ENCODE results near the gene SNX30.

Gene SNX30

DNA sequence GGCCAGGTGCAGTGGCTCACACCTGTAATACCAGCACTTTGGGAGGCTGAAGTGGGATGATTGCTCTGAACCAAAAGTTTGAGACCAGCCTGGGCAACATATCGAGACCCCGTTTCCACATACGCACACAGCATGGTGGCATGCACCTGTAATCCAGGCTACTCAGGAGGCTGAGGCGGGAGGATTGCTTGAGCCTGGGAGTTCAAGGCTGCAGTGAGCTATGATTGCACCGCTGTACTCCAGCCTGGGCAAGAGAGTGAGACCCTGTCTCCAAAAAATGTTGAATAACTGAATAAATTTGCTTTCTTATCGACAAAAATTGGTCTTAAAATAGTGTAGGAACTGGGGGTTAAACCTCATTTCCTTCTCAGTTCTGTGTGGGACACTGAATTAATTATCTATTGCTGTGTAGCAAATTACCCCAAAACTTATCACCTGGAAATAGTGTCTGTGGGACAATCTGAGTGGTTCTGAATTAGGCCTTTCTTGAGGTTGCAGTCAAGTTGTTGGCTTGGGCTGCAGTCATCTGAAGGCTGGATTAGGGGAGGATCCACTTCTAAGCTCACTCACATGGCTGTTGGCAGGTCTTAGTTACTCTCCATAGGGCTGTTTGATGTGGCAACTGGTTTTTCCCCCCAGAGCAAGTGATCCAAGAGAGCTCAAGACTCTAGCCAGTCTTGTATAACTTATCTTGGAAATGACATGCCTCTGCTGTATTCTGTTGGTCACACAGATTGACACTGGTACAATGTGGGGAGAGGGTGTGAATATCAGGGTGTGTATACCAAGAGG is 2.0 kb downstream of the SNX30 start:
- DNase-seq: no peak

DNA sequence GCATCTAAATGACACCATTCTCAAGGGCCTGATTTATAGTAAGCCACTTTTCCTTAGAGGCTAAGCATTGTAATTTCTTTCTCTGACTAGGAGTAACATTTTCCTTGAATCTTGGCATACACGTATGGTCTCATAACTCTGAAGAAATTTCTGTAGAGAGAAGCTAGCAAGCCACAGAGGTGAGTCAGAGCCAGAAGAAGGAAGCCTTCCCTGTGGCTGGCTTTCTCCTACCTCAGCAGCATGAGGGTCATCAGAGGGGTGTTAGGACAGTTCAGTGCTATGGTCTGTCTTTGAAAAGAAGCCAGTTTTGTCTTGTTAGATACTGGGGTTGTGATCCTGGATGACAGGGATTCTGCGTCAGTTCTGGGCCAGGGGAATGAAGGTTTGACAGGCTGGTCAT is 3.2 kb downstream of the SNX30 start:
- peak in 1 of 2 donors; percentile 23 for DNase-seq

DNA sequence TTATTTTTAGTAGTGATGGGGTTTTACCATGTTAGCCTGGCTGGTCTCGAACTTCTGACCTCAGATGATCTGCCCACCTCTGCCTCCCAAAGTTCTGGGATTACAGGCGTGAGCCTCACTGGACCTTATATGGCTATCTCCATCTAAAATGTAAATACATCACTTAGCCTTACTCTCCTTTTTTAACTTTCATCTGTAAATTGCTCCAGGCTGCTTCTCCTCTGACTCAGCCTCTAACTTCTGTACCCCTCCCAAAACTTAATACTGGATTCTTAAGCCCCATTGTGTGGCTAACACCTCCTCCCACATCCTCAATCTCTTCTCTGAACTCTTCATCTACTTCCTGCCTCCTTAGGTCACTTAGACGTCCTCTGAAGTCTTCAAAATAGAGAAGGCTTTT is 4.0 kb downstream of the SNX30 start:
- DNase-seq: peak; percentile 14 to 69

DNA sequence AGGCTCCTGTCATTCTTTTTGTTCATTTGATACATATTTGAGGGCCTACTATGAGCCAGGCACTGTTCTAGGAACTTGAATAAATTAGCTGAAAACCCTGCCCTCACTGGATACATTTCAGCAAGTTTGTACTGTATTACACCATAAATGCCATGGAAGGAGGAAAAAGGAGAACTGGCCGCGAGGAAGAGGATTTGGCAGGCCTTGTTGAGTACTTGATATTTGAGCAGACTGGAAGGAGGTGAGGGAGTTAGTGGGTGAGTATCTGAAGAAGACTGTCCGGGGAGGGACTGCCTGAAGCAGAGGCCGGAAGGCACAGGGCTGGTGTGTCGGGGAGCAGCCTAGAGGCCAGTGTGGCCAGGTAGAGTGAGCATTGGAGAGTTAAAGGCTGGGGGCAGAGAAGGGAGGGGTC is 4.5 kb downstream of the SNX30 start:
- DNase-seq: peak in 1 of 2 donors; percentile 20

DNA sequence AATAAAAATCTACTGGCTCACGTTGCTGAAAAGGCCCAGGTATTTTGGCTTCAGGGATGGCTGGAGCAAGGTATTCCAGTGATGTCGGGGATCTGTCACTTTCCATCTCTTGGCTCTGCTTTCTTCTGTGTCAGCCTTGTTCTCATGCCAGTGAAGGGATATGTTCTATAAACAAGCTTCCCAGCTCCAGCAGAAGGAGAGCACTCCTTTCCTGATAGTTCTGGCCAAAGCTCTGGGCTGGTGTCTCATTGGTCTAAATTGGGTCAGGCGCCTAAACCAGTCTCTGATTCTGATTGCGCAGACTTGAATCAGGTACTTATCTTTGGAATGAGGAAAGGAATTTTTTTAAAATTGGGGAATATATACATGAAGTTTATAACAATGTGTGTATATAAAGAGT is 5.1 kb downstream of the SNX30 start:
- no peak for DNase-seq

DNA sequence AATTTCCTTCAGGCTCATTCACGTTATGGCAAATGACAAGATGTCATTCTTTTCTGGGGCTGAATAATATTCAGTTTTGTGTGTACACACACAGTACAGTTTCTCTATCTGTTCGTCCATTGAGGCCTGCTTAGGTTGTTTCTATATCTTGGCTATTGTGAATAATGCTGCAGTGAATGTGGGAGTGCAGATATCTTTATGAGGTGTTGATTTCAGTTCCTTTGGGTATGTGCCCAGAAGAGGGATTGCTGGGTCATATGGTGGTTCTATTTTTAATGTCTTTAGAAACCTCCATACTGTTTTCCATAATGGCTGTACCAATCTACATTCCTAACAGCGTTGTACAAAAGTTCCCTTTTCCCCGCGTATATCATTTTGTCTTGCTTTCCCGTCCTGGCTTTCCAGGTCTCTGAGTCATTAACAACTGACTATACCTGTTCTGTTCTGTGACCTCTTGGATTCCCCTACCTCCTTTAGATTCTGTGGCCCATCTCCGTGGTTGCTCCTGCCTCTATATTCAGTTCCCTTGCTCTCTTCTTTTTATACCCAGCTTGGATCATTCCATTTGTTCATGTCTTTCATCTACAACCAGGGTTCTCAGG is 6.8 kb downstream of the SNX30 start:
- no peak for DNase-seq

DNA sequence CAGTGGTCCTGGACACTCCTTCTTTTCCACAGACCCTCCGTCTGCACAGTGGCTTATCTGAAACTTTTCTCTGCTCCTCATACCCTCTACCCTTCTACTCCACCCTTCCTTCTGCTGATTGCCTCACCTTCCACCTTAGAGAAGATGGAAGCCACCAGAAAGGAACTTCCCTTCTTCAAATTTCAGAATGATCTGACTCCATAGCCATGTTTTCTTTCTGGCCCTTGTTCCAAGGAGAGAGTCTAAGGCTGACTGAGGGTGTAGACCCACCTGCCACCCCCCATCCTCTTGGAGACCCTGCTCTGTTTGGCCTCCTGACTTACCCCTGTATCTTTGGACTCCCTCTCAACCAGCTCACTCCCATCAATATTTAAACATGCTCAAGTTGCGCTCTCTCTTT is 7.4 kb downstream of the SNX30 start:
- no peak for DNase-seq

DNA sequence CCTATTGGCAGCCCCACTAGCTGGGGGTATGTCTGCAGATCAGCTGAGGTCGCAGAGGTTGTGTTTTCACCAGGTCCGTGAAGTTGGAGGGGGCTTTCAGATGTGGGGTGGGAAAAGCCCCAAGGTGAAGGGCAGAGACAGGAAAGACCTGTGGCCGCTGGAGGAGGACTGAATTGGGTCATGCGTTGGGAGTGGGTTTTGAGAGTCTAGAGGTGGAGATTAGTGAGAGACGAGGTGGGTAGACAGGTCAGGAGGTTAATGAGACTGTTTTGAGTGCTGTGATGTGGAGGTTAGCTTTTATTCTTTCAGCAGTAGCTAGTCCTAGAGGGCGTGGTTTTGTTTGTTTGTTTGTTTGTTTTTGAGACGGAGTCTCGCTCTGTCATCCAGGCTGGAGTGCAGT is 10.3 kb downstream of the SNX30 start:
- no peak for DNase-seq

DNA sequence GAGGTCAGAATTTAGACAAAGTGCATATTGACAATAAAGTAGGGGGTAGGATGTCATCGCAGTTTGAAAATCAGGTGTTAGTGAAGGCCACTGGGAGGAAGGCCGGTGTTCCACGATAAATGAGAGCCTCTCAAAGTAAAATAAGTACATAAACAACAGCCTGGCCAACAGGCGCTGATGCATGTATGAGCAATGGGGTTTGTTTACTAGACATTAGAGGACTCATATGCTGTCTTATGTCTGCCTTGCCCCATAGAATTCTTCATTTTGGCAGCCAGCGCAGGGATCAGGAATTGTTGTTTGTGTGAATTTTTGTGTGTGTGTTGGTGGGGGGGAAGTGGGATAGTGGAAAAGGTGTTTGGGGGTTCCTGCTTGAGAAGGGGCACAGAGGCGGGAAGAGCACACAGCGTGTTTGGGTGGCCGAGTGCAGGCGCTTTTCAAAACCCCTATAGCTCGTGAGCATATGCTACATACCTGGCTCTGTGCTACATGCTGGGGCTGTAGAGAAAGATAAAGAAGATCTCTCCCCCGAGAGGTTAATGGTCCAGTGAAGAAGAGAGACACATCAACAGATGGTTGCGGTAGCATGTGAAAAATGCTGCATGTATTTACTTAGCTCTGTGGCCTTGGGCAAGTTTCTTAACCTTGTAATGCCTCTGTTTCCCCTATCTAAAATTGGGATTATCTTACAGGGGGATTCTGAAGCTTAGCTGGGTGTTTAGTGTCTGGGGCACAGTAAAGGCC is 11.5 kb downstream of the SNX30 start:
- DNase-seq: no peak

DNA sequence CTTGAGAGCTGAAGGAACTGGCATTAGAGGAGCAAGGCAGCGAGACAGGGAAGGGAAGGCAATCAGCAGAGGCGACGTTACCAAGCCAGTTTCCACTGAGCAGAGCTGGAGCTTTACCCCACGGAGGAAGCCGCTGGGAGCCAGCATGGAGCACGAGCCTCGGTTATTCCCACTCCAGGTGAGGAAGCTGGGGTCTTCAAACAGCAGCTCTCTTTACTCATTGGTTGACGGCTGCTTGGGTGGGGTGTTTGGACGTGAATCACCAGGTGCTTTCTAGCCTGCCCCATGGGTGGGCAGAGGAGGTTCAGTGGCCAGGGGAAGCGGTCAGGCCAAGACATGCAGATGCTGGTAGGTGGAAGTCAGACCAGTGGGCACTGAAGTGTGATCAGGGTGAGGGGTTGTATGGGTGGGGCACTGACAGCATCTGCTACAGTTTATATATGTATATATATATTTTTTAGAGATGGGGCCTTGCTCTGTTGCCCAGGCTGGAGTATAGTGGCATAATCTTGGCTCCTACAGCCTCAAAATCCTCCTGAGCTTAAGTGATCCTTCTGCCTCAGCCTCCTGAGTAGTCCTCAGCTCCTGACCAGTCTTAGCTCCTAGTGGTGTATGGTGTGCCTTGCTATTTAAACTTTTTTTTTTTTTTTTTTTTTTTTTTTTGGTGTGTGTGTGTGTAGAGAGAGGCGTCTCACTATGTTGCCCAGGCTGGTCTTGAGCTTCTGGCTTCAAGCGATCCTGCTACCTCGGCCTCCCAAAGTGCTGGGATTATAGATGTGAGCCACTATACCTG is 12.4 kb downstream of the SNX30 start:
- no peak for DNase-seq

DNA sequence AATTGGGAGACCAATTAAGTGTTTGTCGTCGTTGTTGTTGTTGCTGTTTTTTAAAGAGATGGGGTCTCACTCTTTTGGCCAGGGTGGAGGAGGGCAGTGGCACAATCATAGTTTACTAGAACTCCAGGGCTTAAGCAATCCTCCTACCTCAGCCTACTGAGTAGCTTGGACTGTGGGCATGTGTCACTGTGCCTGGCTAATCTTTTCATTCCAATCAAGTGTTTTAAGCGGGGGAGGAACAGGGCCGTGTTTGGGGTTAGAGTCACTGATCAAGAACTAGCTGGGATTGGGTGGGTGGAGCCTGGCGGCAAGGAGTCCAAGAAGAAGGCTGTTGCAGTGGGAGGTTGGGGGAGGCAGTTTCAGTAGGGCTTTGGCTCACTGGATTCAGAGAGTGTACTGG is 13.8 kb downstream of the SNX30 start:
- DNase-seq: no peak

DNA sequence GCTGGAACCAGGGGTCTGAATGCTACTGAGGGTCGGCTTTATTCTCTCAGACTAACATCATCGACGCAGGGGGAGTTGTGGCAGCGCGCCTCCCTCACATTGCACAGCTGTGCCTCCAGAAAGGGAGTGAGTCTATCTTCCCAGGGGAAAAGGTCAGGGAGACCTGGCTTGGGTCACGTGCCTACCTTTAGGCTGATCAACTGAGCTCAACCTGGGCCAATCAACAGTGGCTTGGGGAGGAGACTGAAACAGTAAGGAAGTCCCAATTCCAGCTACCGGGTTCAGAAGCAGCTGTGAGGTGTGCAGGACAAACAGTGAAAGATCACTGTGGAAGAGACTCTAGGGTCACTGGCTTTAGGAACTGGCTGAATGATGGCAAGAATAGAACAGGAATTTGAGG is 14.3 kb downstream of the SNX30 start:
- no peak for DNase-seq

DNA sequence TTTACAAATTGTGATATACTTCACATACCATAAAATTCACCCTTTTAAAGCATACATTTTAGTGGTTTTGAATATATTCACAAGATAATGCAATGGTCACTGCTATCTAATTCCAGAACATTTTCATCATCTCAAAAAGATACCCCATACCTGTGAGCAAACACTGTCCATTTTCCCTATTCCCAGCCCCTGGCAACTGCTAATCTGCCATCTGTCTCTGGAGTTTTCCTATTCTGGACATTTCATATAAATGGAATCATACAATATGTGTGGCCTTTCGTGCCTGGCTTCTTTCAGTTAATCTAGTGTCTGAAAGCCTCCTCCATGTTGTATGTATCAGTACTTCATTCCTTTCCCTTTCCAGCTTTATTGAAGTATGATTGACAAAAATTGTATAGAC is 14.7 kb downstream of the SNX30 start:
- no peak for DNase-seq

DNA sequence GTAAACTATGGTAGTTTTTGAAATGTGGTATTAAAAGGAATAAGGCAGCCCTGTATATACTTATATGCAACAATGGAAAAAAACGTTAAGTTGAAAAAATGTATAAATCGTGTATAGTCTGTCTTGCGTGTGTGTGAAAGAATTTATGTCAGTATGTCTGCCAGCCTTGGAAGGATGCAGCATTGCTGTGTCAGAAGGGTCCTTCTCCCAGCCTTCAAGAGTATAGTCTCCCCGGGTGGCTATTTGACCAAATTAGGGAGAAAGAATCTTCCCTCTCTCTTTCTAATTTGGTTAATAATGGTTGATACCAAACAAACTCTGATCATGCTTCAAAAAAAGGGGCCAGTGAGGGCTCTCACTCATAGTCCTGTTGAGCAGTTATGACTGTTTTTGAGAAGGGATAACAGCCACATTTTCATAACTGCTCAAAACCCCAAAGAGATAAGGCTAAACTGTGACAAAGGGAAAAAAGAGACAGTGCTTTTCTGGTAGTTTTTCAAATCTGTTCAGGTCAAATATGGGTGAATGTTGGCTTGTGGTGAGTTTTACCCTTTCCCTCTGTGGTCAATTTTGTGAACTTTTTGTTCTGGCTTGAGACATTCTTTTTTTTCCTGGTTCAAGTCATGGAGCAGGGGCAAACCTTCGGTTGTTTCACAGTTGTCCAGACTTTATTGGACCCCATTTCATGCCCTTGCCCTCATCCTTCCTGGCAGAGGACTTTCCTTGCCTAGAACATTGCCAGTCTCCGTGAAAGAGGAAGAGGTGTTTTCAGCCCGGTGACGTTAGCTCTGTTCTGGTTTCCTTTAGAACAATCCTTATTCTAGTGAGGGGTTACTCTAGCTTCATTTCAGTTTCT is 21.0 kb downstream of the SNX30 start:
- DNase-seq: no peak

DNA sequence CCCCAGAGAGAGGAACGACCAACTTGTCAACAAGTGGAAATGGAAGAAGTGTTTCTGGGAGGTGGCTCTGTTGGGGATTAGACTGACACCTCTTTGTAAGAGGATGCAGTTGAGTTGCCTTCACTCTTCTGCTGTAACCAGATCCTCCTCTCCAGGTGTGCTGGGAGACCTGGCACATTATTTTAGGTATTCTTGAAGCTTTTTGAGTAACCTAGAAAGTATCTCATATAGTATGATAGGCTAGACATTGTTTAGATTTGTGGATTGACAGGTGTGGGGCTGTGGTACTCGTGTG is 21.6 kb downstream of the SNX30 start:
- no peak for DNase-seq

DNA sequence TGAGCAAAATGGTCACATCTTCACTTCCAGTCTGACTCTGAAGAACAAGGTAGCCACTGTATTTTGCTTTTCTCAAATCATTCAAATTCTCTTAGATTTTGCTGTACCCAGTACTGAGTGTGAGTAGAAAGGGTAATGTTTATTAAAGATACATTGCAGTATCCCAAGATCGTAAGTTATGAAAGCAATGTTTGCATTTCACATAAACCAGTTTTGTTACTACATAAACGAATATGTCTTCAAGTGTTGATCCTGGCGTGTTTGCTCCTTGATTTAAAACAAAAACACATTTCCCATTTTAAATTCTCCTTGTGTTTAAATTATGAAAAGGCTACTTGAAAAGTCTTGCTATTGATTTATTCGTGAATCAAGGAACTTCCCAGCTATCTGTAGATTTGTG is 22.0 kb downstream of the SNX30 start:
- DNase-seq: no peak

DNA sequence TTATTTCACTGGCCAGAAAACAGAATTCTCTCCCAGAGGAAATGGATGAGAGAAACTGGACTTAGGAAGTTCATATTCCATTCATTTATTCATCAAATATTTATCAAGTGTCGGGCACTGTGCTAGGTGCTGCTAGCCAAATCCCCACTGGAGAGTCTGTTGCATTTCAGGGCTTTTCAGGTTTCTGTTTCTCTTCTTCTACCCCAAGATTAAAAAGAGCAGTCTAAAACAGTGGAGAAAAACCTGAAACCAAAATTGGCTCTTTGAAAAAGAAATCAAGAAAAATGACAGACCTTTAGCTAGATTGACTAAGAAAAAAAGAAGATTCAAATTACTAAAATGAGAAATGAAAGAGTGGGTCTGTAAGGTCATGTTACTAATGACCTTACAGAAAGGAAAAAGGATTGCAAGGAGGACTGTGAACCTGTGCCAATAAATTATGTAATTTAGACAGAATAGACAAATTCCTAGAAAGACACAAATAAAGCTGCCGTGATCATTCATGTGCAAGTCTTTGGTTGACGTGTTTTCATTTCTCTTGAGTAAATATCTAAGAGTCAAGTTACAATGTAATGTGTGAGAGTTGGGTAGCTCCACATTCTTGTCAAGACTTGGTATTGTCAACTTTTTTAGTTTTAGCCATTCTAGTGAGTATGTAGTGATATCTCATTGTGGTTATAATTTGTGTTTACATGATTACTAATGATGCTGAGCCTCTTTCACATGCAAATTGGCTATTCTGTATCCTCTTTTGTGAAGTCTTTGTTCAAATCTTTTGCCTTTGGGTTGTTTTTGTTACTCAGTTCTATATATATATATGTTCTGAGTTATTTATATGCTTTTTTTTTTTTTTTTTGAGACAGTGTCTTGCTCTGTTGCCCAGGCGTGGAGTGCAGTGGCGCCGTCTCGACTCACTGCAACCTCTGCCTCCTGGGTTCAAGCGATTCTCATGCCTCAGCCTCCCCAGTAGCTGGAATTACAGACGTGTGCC is 23.7 kb downstream of the SNX30 start:
- no peak for DNase-seq

DNA sequence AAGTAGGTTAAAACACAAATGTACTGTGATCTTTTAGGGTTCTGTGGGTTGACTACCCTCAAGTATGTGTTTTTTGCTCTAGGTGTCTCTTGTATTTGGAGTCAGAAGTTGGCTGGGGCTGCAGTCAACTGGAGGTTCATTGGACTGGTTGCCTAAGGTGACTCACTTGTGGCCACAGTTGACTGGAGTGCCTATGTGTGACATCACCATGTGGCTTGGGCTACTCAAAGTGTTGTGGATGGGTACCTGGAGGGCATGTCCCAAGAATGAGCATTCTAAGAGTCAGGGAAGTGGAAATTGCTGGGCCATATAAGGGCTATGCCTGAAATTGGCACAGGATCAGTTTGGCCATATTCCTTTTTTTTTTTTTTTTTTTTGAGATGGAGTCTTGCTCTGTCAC is 27.4 kb downstream of the SNX30 start:
- DNase-seq: no peak

DNA sequence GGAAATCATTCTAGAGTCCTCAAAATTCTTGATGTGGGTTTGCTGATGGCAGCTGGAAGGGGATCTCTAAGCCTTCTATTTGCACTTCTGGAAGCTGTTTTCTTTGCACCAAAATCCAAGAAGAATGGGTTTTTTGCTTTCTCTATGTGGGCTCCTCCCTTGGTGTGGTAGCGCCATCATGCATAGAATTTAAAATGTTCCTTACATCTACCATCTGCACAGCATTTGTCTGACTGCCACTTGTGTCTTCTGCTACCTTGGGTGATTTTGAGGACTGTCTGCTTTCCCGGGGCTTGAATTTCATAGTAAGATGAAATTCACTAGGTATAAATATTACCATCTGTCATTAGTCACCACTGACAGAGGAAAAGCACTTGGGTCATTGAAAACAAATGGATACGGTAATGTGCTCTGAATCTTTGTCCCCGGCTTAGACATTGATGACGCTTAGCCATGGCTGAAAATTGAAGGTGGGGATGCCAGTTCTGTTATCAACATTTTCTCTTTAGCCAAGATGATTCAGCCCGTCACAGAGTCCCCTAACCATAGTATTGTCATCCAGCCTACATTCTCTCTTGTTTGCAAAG is 30.0 kb downstream of the SNX30 start:
- DNase-seq: no peak

DNA sequence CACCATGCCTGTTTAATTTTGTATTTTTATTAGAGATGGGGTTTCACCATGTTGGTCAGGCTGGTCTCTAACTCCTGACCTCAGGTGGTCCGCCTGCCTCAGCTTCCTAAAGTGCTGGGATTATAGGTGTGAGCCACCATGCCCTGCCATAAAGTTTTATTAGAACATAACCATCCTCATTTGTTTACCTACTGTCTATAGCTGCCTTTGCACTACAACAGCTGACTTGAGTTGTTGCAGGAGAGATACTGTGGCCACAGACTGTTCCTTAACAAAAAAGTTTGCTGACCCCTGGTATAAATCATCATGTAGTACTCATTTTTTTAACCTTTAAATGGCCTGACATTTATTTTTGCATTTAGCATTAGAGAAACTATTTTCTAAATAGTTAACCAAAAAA is 31.7 kb downstream of the SNX30 start:
- DNase-seq: no peak

DNA sequence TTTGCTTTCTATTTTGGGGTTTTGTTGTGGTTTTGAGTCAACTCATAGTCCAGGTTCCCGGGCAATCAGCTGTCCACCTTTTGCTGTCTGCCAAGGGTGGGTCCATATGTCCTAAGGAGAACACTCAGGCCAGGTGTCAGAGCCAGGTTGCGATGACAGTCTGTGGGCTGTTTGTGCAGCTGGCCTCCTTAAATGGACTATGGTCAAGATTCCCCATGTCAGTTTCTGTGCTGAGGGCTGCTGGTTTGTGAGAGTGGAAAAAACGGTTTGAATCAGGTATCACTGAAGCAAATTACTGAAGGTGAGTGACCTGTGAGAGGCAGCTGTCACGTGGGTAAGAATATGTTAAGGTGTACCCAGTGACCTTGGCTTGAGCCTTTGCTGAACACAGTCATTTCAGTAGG is 33.0 kb downstream of the SNX30 start:
- DNase-seq: no peak

Measured in CD4-positive, alpha-beta T cell treated with Interleukin-4 for 1 hour (primary cell).